EL (cell line): ENCODE results near the gene DNAJC6.
"Not testable (repeated sequence)": the region's sequence is repeated elsewhere in the genome, so short reads cannot be mapped to it uniquely, and the experiment has no call there.

Experiments used
- DNase-seq: peaks from one replicate; pipeline ENCODE4 v3.0.0-alpha.2; 2016

Gene DNAJC6

GRCh38 chr1:65434255-65434654 lies 124.9 kb downstream of the DNAJC6 start:
- DNase-seq = no peak

DNA sequence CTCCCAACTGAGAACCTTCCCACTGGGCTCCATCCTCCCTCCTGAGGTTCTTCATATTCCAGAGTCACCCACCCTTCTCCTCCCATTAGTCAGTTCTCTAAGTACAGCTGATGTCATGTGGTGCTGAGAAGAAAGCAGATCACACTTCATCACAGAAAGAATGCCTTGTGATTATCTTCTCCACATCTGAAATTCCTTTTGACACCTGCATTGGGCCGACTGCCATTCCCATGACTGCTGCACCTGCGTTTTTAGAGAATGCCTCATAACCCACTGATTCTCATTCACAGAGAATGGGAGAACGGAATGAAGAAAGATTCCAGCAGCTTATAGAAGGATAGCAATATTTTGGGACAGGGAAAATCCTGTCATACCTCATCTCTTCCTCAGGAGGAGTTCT lies 125.4 kb downstream of the DNAJC6 start:
- DNase-seq = no peak

DNA sequence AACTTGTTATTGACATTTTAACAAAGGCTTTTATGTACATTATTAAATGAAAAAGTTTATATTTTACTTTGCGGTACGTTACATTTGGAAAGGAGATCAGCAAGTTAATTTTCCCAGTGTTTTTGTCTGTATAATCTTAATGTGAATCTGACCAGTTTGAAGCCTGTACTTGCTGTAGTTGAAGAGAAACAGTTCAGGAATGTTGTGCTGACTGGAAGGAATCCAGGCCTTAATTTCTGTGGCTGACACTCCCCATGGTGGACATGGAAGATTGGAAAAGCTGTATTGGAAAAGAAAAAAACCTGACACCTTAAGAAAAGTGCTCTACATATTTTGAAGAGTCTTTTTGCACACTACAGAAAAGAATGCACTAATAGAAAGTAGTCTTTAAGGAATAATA lies 126.6 kb downstream of the DNAJC6 start:
- peak; percentile 45 for DNase-seq

DNA sequence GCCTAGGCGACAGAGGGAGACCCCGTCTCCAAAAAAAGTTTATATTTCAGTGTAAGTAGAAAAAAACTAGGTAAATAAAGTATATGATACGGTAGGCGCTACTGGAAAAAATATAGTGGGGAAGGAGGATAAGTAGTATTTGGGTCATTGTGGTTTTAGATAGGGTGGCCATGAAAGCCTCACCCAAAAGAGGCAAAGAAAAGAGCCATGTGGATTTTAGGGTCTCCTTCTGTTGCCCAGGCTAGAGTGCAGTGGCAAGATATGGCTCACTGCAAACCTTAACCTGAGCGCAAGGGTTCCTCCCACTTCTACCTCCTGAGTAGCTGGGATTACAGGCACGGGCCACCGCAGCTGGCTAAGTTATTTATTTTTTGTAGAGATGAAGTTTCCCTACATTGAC lies 128.3 kb downstream of the DNAJC6 start:
- no peak for DNase-seq

DNA sequence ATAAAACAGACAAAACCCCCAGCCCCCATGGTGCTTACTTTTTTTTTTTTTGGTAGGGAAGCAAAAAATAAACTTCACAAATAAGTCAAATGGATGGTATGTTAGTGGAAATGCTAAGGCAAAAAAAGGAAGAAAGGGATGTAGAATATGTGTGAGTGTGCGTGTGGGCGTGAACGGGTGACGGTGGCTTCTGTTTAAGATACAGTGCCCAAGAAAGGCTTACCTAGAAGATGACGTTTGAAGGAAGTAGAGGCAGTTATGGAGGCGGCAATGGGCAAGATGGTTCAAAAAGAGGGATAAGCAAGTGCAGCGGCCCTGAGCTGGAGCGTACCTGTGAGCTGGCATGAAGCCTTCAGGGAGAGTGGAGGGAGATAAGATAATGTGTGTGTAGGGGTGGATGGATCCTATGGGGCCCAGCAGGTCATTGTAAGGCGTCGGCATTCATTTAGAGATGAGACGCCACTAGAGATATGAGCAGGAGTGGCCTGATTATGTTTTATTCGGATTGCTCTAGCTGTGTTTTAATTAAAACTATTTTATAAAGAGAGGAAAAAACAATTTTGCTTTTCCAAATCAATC lies 131.1 kb downstream of the DNAJC6 start:
- DNase-seq = no peak

- peak; percentile 38 for DNase-seq
These were observed 131.6 kb downstream of the DNAJC6 start for GRCh38 chr1:65440915-65441314.

DNA sequence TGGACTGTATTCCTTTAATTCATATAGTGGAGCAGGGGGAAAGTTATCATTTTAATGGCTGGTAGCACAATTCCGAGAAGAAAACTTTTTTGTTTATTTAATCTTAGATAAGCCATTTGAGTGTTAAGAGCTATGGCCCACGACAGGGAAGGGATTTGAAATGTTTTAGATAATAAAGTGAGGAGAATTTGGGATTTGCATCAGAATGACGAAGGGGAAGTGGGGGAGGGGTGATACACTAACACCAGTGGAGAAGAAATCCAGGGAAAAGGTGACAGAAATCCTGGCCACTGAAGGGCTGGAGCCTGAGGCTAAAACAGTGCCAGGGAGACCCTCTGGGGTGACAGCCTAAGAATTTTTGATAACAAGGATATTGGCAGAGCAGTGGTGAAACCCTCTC lies 132.1 kb downstream of the DNAJC6 start:
- DNase-seq = no peak

DNA sequence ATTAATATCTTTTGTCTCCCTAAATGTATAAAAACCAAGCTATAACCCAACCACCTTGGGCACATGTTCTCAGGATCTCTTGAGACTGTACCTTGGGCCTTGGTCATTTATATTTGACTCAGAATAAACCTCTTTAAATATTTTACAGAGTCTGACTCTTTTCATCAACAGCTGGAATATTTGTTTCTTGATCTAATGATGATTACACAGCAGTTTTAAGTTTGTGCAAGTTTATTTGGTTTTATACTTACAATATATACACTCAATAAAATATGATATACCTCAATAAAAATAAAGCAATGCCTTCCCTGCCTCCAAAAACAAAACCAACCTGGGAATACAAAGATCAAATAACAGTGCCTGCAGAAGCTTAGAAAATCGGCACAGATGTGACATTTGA lies 133.1 kb downstream of the DNAJC6 start:
- no peak for DNase-seq

GRCh38 chr1:65443647-65444046 lies 134.3 kb downstream of the DNAJC6 start:
- DNase-seq = no peak

GRCh38 chr1:65444128-65444640 lies 134.8 kb downstream of the DNAJC6 start:
- DNase-seq = no peak

DNA sequence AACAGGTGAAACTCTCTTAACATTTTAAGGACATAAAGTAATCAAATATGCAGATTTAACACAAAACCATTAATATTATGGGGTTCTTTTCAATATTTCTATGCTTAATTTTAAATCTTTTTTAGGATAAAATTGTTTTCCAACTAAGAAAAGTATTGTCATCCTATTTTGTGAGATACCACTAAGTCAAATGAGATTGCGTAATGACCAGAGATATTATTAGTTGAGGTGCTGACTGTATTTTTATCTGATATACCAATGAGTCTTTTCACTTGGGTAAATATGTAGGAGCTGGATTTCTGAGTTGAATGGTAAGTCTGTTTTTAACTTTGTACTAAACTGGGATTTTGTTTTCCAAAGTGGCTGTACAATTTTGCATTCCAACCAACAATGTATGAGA lies 136.5 kb downstream of the DNAJC6 start:
- DNase-seq = no peak

DNA sequence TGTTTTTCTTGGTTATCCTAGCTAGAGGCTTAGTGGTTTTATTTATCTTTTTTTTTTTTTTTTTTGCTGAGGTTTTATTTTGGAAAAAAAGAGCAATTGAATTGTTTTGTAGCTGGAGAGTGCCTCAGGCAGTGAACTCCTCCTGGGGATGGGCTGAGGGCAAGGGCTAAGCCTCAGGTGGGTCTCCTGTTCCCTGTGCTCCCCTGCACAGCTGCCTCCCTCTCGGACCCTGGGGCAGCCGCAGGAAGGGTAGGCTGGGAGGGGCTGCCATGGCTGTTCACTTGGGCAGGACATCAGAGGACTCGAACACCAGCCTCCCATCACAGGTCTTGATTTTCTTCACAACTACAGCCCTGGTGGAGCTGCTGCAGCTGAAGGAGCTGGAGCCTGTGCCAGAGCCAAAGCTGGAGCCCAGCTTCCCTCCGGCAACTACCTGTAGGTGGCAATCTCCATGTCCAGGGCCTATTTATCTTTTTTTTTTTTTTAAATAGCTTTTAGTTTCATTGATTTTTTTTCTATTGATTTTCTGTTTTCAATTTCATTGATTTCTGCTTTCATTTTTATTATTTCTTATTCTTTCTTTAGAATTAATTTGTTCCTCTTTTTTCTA lies 140.0 kb downstream of the DNAJC6 start:
- DNase-seq = no peak

- not testable (repeated sequence) for DNase-seq
These were observed 146.3 kb downstream of the DNAJC6 start for GRCh38 chr1:65455678-65456077.

DNA sequence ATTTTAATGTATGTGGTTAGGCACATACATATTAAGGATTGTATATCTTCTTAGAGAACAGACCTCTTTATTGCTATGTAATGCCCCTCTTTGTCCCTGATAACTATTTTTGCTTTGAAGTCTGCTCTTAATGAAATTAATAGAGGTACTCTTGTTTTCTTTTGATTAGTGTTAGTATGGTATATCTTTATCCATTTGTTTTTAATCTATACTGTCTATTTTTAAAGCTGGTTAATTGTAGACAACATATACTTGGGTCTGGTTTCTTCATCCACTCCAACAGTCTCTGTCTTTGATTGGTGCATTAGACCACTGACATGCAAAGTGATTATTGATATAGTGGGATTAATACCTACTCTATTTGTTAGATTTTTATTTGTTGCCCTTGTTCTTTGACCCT lies 147.1 kb downstream of the DNAJC6 start:
- DNase-seq = no peak

- DNase-seq = no peak
These were observed 148.5 kb downstream of the DNAJC6 start for GRCh38 chr1:65457868-65458267.

DNA sequence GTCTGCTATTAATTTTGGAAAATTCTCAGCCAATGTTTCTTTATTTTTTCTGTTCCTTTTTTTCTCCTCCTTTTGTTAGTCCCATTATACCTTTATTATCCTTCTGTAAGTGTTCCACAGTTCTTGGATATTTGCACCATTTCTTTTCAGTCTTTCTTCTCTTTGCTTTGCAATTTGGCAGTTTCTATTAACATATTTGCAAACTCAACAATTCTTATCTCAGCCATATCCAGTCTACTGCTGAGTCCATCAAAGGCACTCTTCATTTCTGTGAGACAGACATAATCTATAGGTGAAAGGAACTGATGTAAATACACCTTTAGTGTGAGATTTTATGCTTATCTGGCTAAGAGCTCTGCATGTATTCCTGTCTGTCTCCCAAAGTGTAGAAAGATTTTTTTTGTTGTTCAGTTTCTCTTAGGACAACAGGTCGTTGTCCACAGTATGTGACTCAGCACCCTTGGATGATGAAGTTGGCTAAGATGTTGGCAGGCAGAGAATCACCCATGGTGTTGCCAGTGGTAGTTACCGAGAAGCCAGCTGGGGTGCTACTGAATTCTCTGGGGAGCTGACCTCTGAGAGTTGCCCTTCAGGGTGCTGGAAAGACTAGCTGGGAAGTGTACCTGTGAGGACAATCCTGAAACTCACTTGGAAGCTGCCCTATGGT lies 149.5 kb downstream of the DNAJC6 start:
- no peak for DNase-seq

DNA sequence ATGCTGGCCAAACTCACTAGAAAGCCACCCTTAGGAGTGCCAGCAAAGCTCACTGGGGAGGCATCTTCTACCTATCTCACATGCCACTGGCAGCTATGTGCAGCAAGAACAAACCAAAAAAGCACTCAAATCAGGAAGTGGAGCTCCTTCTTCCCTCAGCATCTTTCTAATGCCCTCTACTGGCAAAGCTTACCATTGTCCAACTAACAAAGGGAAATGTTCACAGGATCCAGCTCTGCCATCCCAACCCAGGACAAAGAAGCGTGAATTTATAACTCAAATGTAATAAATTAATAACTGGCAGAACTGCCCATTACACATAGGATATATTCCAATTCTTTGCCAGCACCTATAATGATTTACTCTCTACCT lies 150.0 kb downstream of the DNAJC6 start:
- DNase-seq = peak; percentile 48
